GM18505 (cell line): Measurements from ENCODE around the gene HMCES.
"Not testable (repeated sequence)": the region's sequence is repeated elsewhere in the genome, so short reads cannot be mapped to it uniquely, and the experiment has no call there.

Experiments used
- ATAC-seq: cut with Tn5 transposase; IDR thresholded peaks from one replicate; pipeline ENCODE4 v1.9.1; 2021; ENCODE audit not compliant: unreplicated experiment
- POLR2A ChIP-seq: IDR thresholded peaks from 4 replicates; pipeline ENCODE4 v1.6.1; 2011; ENCODE audit warnings: borderline replicate concordance; ENCODE audit not compliant: insufficient read depth, insufficient read length; ENCODE audit errors: extremely low read depth

The HMCES gene

GRCh38 chr3:129326595-129326994, 47.9 kb downstream of the HMCES start:
- no peak for ATAC-seq
- no peak for TF ChIP-seq POLR2A

DNA sequence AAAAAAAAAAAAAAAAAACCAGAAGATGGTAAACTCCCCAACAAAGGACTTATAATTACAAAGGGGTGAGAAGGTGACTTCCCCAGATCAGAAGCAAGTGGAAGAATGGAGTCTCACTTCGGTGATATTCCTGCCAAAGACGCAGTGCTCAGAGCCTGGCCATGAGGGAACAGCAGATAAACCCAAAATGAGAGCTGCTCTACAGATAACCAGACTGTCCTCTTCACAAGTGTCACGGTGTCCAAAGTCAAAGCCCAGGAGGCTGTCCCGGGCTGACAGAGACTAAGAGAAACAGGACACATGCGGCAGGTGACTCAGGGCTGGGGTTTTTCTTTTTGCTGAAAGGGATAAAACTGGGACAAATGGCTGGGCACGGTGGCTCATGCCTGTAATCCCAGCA, 48.8 kb downstream of the HMCES start:
- ATAC-seq = no peak
- no peak for TF ChIP-seq POLR2A

DNA sequence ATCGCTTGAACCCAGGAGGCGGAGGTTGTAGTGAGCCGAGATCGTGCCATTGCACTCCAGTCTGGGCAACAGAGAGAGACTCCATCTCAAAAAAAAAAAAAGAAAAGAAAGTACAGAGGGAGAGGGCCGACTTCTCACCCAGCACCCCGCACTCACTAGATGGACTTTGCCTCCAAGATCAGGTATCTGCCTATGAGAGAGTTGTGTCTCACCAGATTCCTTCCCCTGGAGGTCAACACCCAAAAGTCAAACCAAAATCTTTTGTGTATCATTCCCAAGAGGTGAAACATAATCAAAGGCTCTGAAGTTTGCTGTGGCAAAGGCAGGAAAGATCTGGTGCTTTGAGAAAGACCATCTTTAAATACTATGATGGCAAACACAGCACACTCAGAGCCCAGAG, 51.2 kb downstream of the HMCES start:
- TF ChIP-seq POLR2A = no peak
- no peak for ATAC-seq

DNA sequence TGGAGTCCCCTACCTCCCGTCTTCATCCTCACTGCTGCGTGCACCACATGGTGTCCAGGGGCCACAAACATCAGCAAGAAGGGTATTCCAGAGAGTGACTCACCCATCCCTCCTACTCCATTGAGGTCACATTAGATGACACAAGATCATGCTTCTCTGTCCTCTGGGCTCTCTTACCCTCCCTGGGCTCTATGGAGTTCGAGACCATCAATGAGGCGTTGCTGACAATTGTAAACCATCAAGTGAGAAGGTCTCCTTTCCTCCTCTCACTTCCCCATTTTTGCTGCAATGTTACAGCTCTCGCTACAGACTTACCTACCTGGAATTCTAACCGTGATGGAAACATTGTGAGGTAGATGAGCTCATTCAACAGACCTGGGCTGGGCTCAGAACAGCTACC, 51.7 kb downstream of the HMCES start:
- no peak for ATAC-seq
- no peak for TF ChIP-seq POLR2A

DNA sequence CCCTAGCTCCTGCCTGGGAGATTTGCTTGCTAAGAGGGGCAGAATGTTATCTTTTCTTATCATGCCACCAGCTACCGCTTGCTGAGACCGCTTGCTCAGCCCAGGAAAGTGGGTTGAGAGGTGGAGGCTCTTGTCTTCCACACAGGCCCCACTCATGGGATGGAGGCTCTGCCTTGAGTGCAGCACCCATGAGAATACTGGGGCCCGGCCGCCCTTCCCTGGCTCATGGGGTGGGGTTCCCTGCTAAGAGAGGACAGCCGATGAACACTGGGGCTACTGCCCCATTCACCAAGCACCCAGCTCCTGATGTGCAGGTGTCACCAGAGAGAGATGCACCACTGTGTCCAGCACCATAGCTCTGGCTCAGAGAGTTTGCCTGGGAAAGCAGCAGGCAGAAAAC, 55.2 kb downstream of the HMCES start:
- TF ChIP-seq POLR2A = no peak
- ATAC-seq = no peak

DNA sequence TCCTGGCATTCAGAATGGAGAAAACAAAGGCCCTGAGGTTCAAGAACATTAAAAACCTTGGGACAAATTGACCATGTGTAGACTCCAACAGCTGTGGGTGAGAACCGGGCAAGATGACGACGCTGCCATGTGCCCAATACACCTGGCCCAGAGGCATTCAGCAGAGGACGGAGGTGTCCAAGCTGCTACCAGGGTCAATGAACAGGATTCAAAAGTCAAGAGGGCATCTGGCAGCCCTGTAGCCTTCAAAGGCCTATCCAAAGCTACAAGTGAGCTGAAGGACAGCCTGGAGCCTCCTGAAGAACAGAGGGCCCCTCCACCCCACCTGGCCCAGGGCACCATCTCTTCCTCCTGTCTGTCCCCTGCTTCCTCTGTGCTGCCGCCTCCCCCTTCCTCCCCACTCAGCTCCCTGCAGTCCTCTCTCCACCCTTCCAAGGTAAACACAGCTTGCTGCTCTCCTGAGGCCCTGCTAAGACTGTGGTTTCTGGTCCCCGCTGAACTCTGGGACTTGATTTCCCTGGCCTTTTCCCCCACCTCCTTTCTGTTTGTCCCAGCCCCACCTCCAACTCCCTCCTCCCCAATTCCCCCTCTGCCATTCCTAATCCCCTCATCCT, 57.5 kb downstream of the HMCES start:
- no peak for TF ChIP-seq POLR2A
- no peak for ATAC-seq

GRCh38 chr3:129337719-129338118, 59.0 kb downstream of the HMCES start:
- not testable (repeated sequence) for ATAC-seq

- ATAC-seq = not testable (repeated sequence)
Measured at GRCh38 chr3:129339186-129339585, 60.5 kb downstream of the HMCES start.

DNA sequence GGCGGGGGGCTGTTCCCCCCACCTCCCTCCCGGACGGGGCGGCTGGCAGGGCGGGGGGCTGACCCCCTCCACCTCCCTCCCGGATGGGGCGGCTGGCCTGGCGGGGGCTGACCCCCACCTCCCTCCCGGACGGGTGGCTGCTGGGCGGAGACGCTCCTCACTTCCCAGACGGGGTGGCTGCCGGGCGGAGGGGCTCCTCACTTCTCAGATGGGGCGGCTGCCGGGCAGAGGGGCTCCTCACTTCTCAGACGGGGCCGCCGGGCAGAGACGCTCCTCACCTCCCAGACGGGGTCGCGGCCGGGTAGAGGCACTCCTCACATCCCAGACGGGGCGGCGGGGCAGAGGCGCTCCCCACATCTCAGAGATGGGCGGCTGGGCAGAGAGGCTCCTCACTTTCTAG, 61.2 kb downstream of the HMCES start:
- not testable (repeated sequence) for ATAC-seq

GRCh38 chr3:129341331-129342141, 62.9 kb downstream of the HMCES start:
- TF ChIP-seq POLR2A = no peak
- no peak for ATAC-seq

GRCh38 chr3:129343643-129344360, 65.1 kb downstream of the HMCES start:
- TF ChIP-seq POLR2A = no peak
- no peak for ATAC-seq

- TF ChIP-seq POLR2A = no peak
- ATAC-seq = no peak
Measured at GRCh38 chr3:129344540-129345220, 66.0 kb downstream of the HMCES start.

DNA sequence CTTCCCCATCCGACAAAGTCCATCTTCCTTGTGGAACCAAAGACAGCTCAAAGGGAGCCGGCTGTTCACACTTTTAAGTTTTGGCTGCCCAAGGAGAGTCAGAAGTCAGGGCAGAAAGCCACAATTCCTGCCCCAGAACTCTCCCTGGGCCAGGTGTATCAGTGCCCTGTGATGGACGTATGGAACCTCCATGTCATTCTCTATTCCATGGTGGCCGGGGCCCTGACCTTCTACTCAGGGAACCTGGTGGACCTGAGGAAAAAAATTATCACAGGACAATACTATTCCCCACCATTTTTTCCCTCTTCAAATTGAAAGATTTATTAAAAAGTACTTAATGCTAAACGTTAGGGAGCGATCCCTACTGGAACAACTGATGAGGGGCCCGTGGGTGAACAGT, 66.6 kb downstream of the HMCES start:
- no peak for TF ChIP-seq POLR2A
- ATAC-seq = no peak

DNA sequence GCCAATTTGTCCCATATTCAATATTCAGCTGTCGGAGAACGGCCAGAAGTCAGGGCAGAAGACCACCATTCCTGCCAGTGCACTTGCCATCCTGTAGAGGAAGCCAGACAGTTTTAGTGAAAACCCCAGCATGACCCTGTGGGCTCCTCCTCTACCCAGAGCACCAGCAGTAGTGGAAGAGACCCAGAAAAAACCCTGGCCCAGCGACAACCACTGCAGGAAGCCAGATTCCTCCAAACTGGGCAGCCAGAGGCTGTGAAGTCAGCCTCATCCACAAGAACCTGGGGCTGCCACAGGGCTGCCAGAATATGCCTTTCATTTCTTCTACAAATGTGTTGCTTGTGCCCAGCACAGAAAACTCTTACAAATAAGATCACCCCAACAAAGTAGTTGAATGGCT, 67.3 kb downstream of the HMCES start:
- no peak for ATAC-seq
- TF ChIP-seq POLR2A = no peak
